NT2/D1 (cell line): ENCODE measurements around the gene IRAK3.

Experiments
- SUZ12 ChIP-seq: IDR thresholded peaks from 2 replicates; pipeline ENCODE4 v1.6.1; 2011; ENCODE audit not compliant: insufficient read length, insufficient read depth; ENCODE audit errors: extremely low read depth
- YY1 ChIP-seq: IDR thresholded peaks from 2 replicates; pipeline ENCODE4 v1.6.1; 2011; ENCODE audit not compliant: insufficient read length, insufficient read depth
- ZNF274 ChIP-seq: IDR thresholded peaks from 2 replicates; pipeline ENCODE4 v1.6.1; 2011; ENCODE audit warnings: mild to moderate bottlenecking, low read depth, low read length

DNA sequence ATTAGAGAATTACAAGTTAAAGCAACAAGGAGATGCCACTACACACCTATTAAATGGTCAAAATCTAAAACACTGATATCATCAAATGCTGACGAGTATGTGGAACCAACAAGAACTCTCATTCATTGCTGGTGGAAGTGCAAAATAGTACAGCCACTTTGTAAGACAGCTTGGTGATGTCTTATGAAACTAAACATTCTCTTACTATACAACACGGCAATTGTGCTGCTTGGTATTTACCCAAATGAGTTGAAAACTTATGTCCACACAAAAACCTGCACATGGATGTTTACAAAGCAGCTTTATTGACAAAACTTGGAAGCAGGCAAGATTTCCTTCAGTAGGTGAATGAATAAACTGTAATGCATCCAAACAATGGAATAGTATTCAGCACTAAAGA is 22.5 kb upstream of the IRAK3 start:
- TF ChIP-seq ZNF274 (no peak), YY1 (no peak), SUZ12 (no peak)
